ENCODE results near the gene CLSTN1.

CLSTN1 gene

GRCh38 chr1:9843576-9843945 is 19.8 kb upstream of the CLSTN1 start:
- Histone ChIP-seq H3K36me3 (no peaks in the 10 kb centered on the region), H3K27me3 (no peaks in the 10 kb centered on the region), H3K4me3 (ENCODE audit: low read depth, low read length) (no peak overlapping the region), H3K4me1 (no peaks in the 10 kb centered on the region), H3K9me3 (no peaks in the 10 kb centered on the region)
- no peak for TF ChIP-seq CTCF (IDR thresholded peaks at IDR 0.05; ENCODE audit: low read depth, low read length)
- no peak for DNase-seq

- H3K27me3 ChIP-seq, result no peaks in the 10 kb centered on the region
- H3K4me1 ChIP-seq, result no peaks in the 10 kb centered on the region
- no peak for DNase-seq
- no peaks in the 10 kb centered on the region for H3K36me3 ChIP-seq
- TF ChIP-seq CTCF (IDR thresholded peaks at IDR 0.05; ENCODE audit: low read depth, low read length), result no peak
- H3K9me3 ChIP-seq, result no peaks in the 10 kb centered on the region
- no peak overlapping the region for H3K4me3 ChIP-seq (ENCODE audit: low read depth, low read length)
Measured at GRCh38 chr1:9842781-9843575, 19.2 kb upstream of the CLSTN1 start.

GRCh38 chr1:9842073-9842711 is 18.4 kb upstream of the CLSTN1 start:
- no peaks in the 10 kb centered on the region for H3K4me1 ChIP-seq
- no peak for TF ChIP-seq CTCF (IDR thresholded peaks at IDR 0.05; ENCODE audit: low read depth, low read length)
- no peaks in the 10 kb centered on the region for H3K27me3 ChIP-seq
- no peak overlapping the region for H3K4me3 ChIP-seq (ENCODE audit: low read depth, low read length)
- DNase-seq, result no peak
- H3K36me3 ChIP-seq, result no peaks in the 10 kb centered on the region
- no peaks in the 10 kb centered on the region for H3K9me3 ChIP-seq

GRCh38 chr1:9841460-9841859 is 17.7 kb upstream of the CLSTN1 start:
- H3K36me3 ChIP-seq, result no peaks in the 10 kb centered on the region

GRCh38 chr1:9840176-9840575 is 16.4 kb upstream of the CLSTN1 start:
- H3K27me3 ChIP-seq, result no peaks in the 10 kb centered on the region
- no peaks in the 10 kb centered on the region; the same call in 1 of the 2 replicates for H3K4me1 ChIP-seq
- no peaks in the 10 kb centered on the region for H3K9me3 ChIP-seq
- no peaks in the 10 kb centered on the region for H3K36me3 ChIP-seq
- no peak for TF ChIP-seq CTCF (IDR thresholded peaks at IDR 0.05; ENCODE audit: low read depth, low read length)
- DNase-seq, result no peak
- no peak overlapping the region for H3K4me3 ChIP-seq (ENCODE audit: low read depth, low read length)

More at GRCh38 chr1:9841460-9841859, 17.7 kb upstream of the CLSTN1 start:
- no peak for TF ChIP-seq CTCF (IDR thresholded peaks at IDR 0.05; ENCODE audit: low read depth, low read length)
- Histone ChIP-seq H3K27me3 (no peaks in the 10 kb centered on the region), H3K4me3 (ENCODE audit: low read depth, low read length) (no peak overlapping the region), H3K4me1 (no peaks in the 10 kb centered on the region), H3K9me3 (no peaks in the 10 kb centered on the region)
- no peak for DNase-seq

- no peak overlapping the region for H3K4me3 ChIP-seq (ENCODE audit: low read depth, low read length)
- H3K36me3 ChIP-seq, result no peaks in the 10 kb centered on the region
- no peak for DNase-seq
- H3K27me3 ChIP-seq, result no peaks in the 10 kb centered on the region
- no peaks in the 10 kb centered on the region; the same call in 1 of the 2 replicates for H3K4me1 ChIP-seq
- no peaks in the 10 kb centered on the region for H3K9me3 ChIP-seq
- no peak for TF ChIP-seq CTCF (IDR thresholded peaks at IDR 0.05; ENCODE audit: low read depth, low read length)
Measured at GRCh38 chr1:9838946-9839345, 15.2 kb upstream of the CLSTN1 start.
